ENCODE measurements around the gene USP36. TPM values are rescaled to one million over a fixed set of nuclear protein-coding genes. Genes with fewer than 3 reads are reported as not detected.

Gene USP36
- total and polyA plus RNA-seq, 9 of the 15 experiments (the other 6 are each of a cell fraction or from before 2014, with no cell fraction given) = 6.4 to 72.8 (median 22.5) TPM

DNA sequence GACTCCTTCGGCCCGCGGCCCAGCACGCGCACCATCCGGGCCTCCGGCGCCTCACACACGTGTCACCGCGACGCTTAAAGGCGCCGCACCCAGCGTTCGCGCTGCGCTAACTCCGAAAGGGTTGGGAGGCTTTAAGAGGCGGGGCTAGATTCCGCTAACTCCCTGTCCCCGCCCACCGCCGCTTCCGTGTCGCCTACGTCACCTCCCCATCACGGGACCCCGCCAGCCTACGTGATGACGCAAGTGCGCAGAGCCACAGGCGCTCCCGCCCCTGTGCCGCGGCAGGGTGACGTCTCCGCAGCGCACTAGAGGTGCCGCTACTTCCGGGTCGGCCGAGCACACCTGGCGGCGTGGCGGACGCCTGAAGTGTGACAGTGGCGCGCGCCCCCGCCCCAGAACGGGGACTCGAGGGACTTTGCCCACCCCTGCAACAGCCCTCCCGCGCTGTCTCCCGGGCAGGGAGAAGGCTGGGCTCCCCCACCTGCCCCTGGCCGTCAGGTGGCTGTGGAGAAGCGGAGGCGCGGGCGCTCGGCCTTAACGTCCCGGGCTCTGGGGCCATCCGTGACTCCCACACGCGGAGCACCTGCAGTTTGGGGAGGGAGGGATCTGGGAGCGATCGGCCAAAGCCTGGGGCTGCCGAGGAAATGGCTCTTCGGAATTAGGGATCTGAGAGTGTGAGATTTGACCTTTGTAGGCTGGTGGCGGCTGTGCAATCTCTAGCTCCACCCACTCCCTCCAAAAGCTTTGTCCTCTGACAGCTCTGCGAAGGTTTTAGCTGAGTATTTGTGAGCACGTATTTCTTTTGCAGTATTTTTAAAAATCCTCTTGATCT lies at the start of gene USP36 (continued):
- peak; percentile 90 for TF ChIP-seq MXD1 (CRISPR knock-in tag; IDR thresholded peaks at IDR 0.05; ENCODE audit: borderline replicate concordance, poor library complexity, severe bottlenecking)
- no peak for TF ChIP-seq ESRRB (CRISPR knock-in tag; IDR thresholded peaks at IDR 0.05; ENCODE audit: borderline replicate concordance)
- peak; percentile 91 for TF ChIP-seq GABPB1 (CRISPR knock-in tag; IDR thresholded peaks at IDR 0.05)
- TF ChIP-seq, protein P1, sequence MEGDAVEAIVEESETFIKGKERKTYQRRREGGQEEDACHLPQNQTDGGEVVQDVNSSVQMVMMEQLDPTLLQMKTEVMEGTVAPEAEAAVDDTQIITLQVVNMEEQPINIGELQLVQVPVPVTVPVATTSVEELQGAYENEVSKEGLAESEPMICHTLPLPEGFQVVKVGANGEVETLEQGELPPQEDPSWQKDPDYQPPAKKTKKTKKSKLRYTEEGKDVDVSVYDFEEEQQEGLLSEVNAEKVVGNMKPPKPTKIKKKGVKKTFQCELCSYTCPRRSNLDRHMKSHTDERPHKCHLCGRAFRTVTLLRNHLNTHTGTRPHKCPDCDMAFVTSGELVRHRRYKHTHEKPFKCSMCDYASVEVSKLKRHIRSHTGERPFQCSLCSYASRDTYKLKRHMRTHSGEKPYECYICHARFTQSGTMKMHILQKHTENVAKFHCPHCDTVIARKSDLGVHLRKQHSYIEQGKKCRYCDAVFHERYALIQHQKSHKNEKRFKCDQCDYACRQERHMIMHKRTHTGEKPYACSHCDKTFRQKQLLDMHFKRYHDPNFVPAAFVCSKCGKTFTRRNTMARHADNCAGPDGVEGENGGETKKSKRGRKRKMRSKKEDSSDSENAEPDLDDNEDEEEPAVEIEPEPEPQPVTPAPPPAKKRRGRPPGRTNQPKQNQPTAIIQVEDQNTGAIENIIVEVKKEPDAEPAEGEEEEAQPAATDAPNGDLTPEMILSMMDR (IDR thresholded peaks at IDR 0.05 in 2 of 3, conservative IDR thresholded peaks at IDR 0.05 in 1 of 3; ENCODE audit: insufficient read depth in 2 of 3, low read depth in 1 of 3, low read length in 3 of 3) = peak in 2 of 3 experiments; percentile 13 to 55; a peak in 2 of 6 replicates
- TF ChIP-seq, protein P2, sequence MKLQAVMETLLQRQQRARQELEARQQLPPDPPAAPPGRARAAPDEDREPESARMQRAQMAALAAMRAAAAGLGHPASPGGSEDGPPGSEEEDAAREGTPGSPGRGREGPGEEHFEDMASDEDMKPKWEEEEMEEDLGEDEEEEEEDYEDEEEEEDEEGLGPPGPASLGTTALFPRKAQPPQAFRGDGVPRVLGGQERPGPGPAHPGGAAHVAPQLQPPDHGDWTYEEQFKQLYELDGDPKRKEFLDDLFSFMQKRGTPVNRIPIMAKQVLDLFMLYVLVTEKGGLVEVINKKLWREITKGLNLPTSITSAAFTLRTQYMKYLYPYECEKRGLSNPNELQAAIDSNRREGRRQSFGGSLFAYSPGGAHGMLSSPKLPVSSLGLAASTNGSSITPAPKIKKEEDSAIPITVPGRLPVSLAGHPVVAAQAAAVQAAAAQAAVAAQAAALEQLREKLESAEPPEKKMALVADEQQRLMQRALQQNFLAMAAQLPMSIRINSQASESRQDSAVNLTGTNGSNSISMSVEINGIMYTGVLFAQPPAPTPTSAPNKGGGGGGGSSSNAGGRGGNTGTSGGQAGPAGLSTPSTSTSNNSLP (IDR thresholded peaks at IDR 0.05; ENCODE audit: borderline replicate concordance, low read depth, low read length) = no peak
- TF ChIP-seq CCAR2 (IDR thresholded peaks at IDR 0.05; ENCODE audit: low read depth, low read length) = no peak
- peak; percentile 68; the same call in 1 of the 2 replicates for TF ChIP-seq ATF4 (CRISPR knock-in tag; IDR thresholded peaks at IDR 0.05)
- TF ChIP-seq TFE3 (CRISPR knock-in tag; IDR thresholded peaks at IDR 0.05) = peak; percentile 61
- TF ChIP-seq RBM17 (IDR thresholded peaks at IDR 0.05; ENCODE audit: borderline replicate concordance, low read depth, low read length) = no peak
- TF ChIP-seq ZSCAN29 (IDR thresholded peaks at IDR 0.05) = no peak
- TF ChIP-seq FOXK2 (conservative IDR thresholded peaks at IDR 0.05 in 1 of 2, IDR thresholded peaks at IDR 0.05 in 1 of 2; ENCODE audit: low read depth in 2 of 2) = peak; percentile 70 to 85; a peak in 3 of 4 replicates
- peak; percentile 79; the same call in 1 of the 2 replicates for TF ChIP-seq PHF21A (IDR thresholded peaks at IDR 0.05; ENCODE audit: borderline replicate concordance, low read depth)
- no peak for TF ChIP-seq MCM7 (IDR thresholded peaks at IDR 0.05)
- TF ChIP-seq, protein P3, sequence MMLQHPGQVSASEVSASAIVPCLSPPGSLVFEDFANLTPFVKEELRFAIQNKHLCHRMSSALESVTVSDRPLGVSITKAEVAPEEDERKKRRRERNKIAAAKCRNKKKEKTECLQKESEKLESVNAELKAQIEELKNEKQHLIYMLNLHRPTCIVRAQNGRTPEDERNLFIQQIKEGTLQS (IDR thresholded peaks at IDR 0.05) = peak; percentile 99
- TF ChIP-seq, protein P3 (CRISPR knock-in tag; conservative IDR thresholded peaks at IDR 0.05) = peak; percentile 85
- peak; percentile 76 for TF ChIP-seq SMAD4 (CRISPR knock-in tag; conservative IDR thresholded peaks at IDR 0.05)
- no peak for TF ChIP-seq BRCA1 (IDR thresholded peaks at IDR 0.05)
- TF ChIP-seq BRCA1 (CRISPR knock-in tag; IDR thresholded peaks at IDR 0.05) = no peak
- no peak; the same call in 1 of the 2 replicates for TF ChIP-seq KLF13 (tag; IDR thresholded peaks at IDR 0.05; ENCODE audit: borderline replicate concordance, low read depth)

All from K562 (cell line).